HepG2 (cell line): ENCODE measurements around the gene FOCAD. TPM values are rescaled to one million over a fixed set of nuclear protein-coding genes. Genes with fewer than 3 reads are reported as not detected.

Source experiments
- ATAC-seq: fragments of 200-7000 bp; cut with Tn5 transposase; 3 replicates; pipeline ENCODE4 v1.9.1; 2020; ENCODE audit warnings: mild to moderate bottlenecking, moderate library complexity
- BruUV-seq: library from RNA; stranded (reverse); fragments of 400-500 nt; replicated peaks from 2 replicates; lab custom pipeline; 2021; lab: Mats Ljungman, UMichigan
- CTCF ChIA-PET: fragments of 300-600 bp; formaldehyde crosslinking; extraction: SDS; loops from one replicate; lab custom pipeline; 2021; ENCODE audit warnings: low total read pairs, inconsistent platforms, low intra/inter-chr PET ratio; lab: Yijun Ruan, JAX
- POLR2A ChIA-PET: fragments of 350-600 bp; sonication (Branson Sonifier 250); formaldehyde crosslinking; loops from one replicate; lab custom pipeline; 2020; ENCODE audit warnings: antibody characterized with exemption, inconsistent platforms; lab: Yijun Ruan, JAX
- DNase-seq: peaks from one replicate; pipeline ENCODE4 v3.0.0-alpha.2; 2015; ENCODE audit warnings: low spot score
- FAIRE-seq: peaks from 3 replicates; lab custom pipeline; 2011; peaks lifted over from hg19 to GRCh38; lab: Jason Lieb, UNC
- H2AFZ ChIP-seq: one replicate; pipeline ENCODE4 v1.6.1; 2011; ENCODE audit warnings: low read length, inconsistent platforms
- H3K27ac ChIP-seq: fragments of 300-600 bp; 3 replicates; pipeline ENCODE4 v1.8.0; 2011; ENCODE audit warnings: mixed run types, mild to moderate bottlenecking, mixed read lengths, low read length, inconsistent platforms; ENCODE audit not compliant: insufficient read depth; ENCODE audit errors: extremely low read length
- H3K27me3 ChIP-seq, 2 experiments: fragments of 200-600 bp in 1 of 2; 2 replicates in 1 of 2; 3 replicates in 1 of 2; pipeline versions ENCODE4 v1.6.0 to v1.8.0; 2011; ENCODE audit warnings: low read length in 2 of 2, mild to moderate bottlenecking in 2 of 2, moderate library complexity in 2 of 2, inconsistent platforms in 1 of 2; ENCODE audit not compliant: insufficient read depth in 2 of 2, control insufficient read depth in 1 of 2
- H3K36me3 ChIP-seq, 2 experiments: fragments of 200-600 bp in 1 of 2; replicated peaks in 1 of 2; 2 replicates in 1 of 2; 3 replicates in 1 of 2; pipeline versions ENCODE4 v1.5.1 to v1.8.0; 2011; ENCODE audit warnings: low read length in 2 of 2, inconsistent platforms in 1 of 2; ENCODE audit not compliant: insufficient read depth in 2 of 2, control insufficient read depth in 1 of 2
- H3K4me1 ChIP-seq: 2 replicates; pipeline ENCODE4 v1.5.1; 2012; ENCODE audit warnings: low read length, inconsistent platforms; ENCODE audit not compliant: insufficient read depth
- H3K4me2 ChIP-seq: 2 replicates; pipeline ENCODE4 v1.6.0; 2011; ENCODE audit warnings: low read depth, low read length, inconsistent platforms
- H3K4me3 ChIP-seq, 3 experiments: fragments of 200-600 bp in 1 of 3; sonication (generic), shearing (Covaris generic) in 1 of 3; replicated peaks in 1 of 3; 2 replicates each; pipeline ENCODE4 v1.5.1; 2011 to 2016; ENCODE audit warnings: low read length in 3 of 3, inconsistent platforms in 2 of 3, low read depth in 2 of 3, mild to moderate bottlenecking in 2 of 3, control low read depth in 1 of 3, mixed read lengths in 1 of 3; ENCODE audit not compliant: insufficient read depth in 1 of 3
- H3K79me2 ChIP-seq: one replicate; pipeline ENCODE4 v1.6.1; 2011; ENCODE audit warnings: low read length, inconsistent platforms; ENCODE audit not compliant: insufficient read depth
- H3K9ac ChIP-seq: 2 replicates; pipeline ENCODE4 v1.6.0; 2011; ENCODE audit warnings: mild to moderate bottlenecking, low read depth, low read length, inconsistent platforms; ENCODE audit not compliant: insufficient read depth
- H3K9me3 ChIP-seq: 2 replicates; pipeline ENCODE4 v1.5.1; 2012; ENCODE audit warnings: mild to moderate bottlenecking, low read length
- H4K20me1 ChIP-seq: 2 replicates; pipeline ENCODE4 v1.6.0; 2011; ENCODE audit warnings: inconsistent platforms, mild to moderate bottlenecking, low read length, moderate library complexity; ENCODE audit not compliant: insufficient read depth
- ARNT2 ChIP-seq: sonication (generic); formaldehyde crosslinking; IDR thresholded peaks from 2 replicates; pipeline ENCODE4 v1.8.0; 2022; ENCODE audit warnings: mild to moderate bottlenecking, low read depth, missing genetic modification reagents, moderate library complexity
- CSRNP1 ChIP-seq: sonication (generic); formaldehyde crosslinking; IDR thresholded peaks from 2 replicates; pipeline ENCODE4 v1.8.1; 2023; ENCODE audit warnings: mild to moderate bottlenecking, missing genetic modification reagents
- DR1 ChIP-seq: sonication (generic); formaldehyde crosslinking; IDR thresholded peaks from 2 replicates; pipeline ENCODE4 v1.8.0; 2021; ENCODE audit warnings: mild to moderate bottlenecking, missing genetic modification reagents, inconsistent platforms
- FOXO1 ChIP-seq: sonication (generic); formaldehyde crosslinking; IDR thresholded peaks from 2 replicates; pipeline ENCODE4 v1.4.0; 2020; ENCODE audit warnings: missing genetic modification reagents
- HDAC6 ChIP-seq: fragments of 200-600 bp; sonication (generic); IDR thresholded peaks from 2 replicates; pipeline ENCODE4 v1.7.0; 2017; ENCODE audit warnings: mild to moderate bottlenecking, antibody characterized with exemption, low read length, low read depth
- HMGA1 ChIP-seq: sonication (generic); formaldehyde crosslinking; conservative IDR thresholded peaks from 2 replicates; pipeline ENCODE4 v1.4.0; 2020; ENCODE audit warnings: missing genetic modification reagents
- KMT2A ChIP-seq: sonication (generic); formaldehyde crosslinking; IDR thresholded peaks from 2 replicates; pipeline ENCODE4 v1.4.0; 2020; ENCODE audit warnings: missing genetic modification reagents
- KMT2B ChIP-seq: IDR thresholded peaks from 2 replicates; pipeline ENCODE4 v1.6.1; 2016; ENCODE audit warnings: missing genetic modification reagents, missing compliant biosample characterization
- NFIC ChIP-seq: IDR thresholded peaks from 2 replicates; pipeline ENCODE4 v1.6.1; 2012; ENCODE audit warnings: mild to moderate bottlenecking, low read length, inconsistent platforms
- SSRP1 ChIP-seq: IDR thresholded peaks from 2 replicates; pipeline ENCODE4 v1.6.1; 2016; ENCODE audit warnings: control low read depth
- ZMYM3 ChIP-seq: sonication (generic); formaldehyde crosslinking; IDR thresholded peaks from 2 replicates; pipeline ENCODE4 v1.5.1; 2020; ENCODE audit warnings: mild to moderate bottlenecking, missing genetic modification reagents
- ZNF839 ChIP-seq: sonication (generic); formaldehyde crosslinking; IDR thresholded peaks from 2 replicates; pipeline ENCODE4 v1.4.0; 2020; ENCODE audit warnings: missing genetic modification reagents, mild to moderate bottlenecking, borderline replicate concordance
- WGBS: methylation state at CpG from one replicate; pipeline ENCODE4 v1.1.6; 2017; ENCODE audit warnings: low lambda C conversion rate; 5-methylcytosine and 5-hydroxymethylcytosine counted together
- in situ Hi-C: cut with HindIII; loops from 2 replicates; pipeline ENCODE4 v1.10.0; 2017; ENCODE audit warnings: low pct_unique_long_range_greater_than_20kb; ENCODE audit not compliant: extremely low pct_ligation_motif_present
- intact Hi-C: fragments of 100-400 bp; cut with micrococcal nuclease; formaldehyde crosslinking; loops from one replicate; pipeline ENCODE4 v1.10.0; 2022; ENCODE audit not compliant: unreplicated experiment
- polyA plus RNA-seq, 8 experiments: library from polyadenylated mRNA; depleted of rRNA in 3 of 8; stranded (reverse) in 7 of 8; unstranded in 1 of 8; fragments of >200 nt; fragmentation: Illumina TruSeq in 4 of 8; extraction: Trizol in 4 of 8; gene quantifications; 2 replicates each; pipeline versions ENCODE4 v1.2.1 to v1.2.3, GENCODE V29; 2011 to 2016; ENCODE audit warnings: low read depth in 4 of 8, missing spikeins in 1 of 8, mixed read lengths in 1 of 8; ENCODE audit not compliant: insufficient read depth in 1 of 8
- total RNA-seq, 5 experiments: library from RNA; depleted of rRNA; stranded (reverse); fragments of >200 nt; fragmentation: Illumina TruSeq; extraction: Trizol; gene quantifications; 2 replicates each; pipeline ENCODE4 v1.2.3, GENCODE V29; 2016; ENCODE audit warnings: low read depth in 1 of 5
- TF ChIP-seq, protein P1 (sequence below): fragments of 450-650 bp; IDR thresholded peaks from 2 replicates; pipeline ENCODE4 v1.6.1; 2017; ENCODE audit warnings: mild to moderate bottlenecking

The FOCAD gene
- total and polyA plus RNA-seq, 2 of the 13 experiments (the other 11 are each of a cell fraction or from before 2014, with no cell fraction given): 18.0 to 31.1 TPM

GRCh38 chr9:20880675-20881074 lies 196.6 kb downstream of the FOCAD start:
- BruUV-seq: no TSS peak
- intact Hi-C loops: loop anchor here (10.0 kb wide), 1 partner anchor 206 kb away; no protein-coding TSS in a partner anchor
- in situ Hi-C loops: no loop called here
- no peaks in the 10 kb centered on the region for H3K9me3 ChIP-seq
- H3K27ac ChIP-seq: no peak overlapping the region
- TF ChIP-seq FOXO1 (CRISPR knock-in tag) (no peak), HMGA1 (CRISPR knock-in tag) (no peak), SSRP1 (CRISPR knock-in tag) (no peak), ZMYM3 (no peak), ZNF839 (no peak), HDAC6 (no peak), NFIC (no peak), KMT2B (no peak), CSRNP1 (no peak), ARNT2 (CRISPR knock-in tag) (no peak), DR1 (CRISPR knock-in tag) (no peak), KMT2A (no peak)
- TF ChIP-seq, protein P1, sequence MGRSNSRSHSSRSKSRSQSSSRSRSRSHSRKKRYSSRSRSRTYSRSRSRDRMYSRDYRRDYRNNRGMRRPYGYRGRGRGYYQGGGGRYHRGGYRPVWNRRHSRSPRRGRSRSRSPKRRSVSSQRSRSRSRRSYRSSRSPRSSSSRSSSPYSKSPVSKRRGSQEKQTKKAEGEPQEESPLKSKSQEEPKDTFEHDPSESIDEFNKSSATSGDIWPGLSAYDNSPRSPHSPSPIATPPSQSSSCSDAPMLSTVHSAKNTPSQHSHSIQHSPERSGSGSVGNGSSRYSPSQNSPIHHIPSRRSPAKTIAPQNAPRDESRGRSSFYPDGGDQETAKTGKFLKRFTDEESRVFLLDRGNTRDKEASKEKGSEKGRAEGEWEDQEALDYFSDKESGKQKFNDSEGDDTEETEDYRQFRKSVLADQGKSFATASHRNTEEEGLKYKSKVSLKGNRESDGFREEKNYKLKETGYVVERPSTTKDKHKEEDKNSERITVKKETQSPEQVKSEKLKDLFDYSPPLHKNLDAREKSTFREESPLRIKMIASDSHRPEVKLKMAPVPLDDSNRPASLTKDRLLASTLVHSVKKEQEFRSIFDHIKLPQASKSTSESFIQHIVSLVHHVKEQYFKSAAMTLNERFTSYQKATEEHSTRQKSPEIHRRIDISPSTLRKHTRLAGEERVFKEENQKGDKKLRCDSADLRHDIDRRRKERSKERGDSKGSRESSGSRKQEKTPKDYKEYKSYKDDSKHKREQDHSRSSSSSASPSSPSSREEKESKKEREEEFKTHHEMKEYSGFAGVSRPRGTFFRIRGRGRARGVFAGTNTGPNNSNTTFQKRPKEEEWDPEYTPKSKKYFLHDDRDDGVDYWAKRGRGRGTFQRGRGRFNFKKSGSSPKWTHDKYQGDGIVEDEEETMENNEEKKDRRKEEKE: no peak
- no peak overlapping the region for H2AFZ ChIP-seq
- no peak overlapping the region for H3K9ac ChIP-seq
- H3K79me2 ChIP-seq: no peaks in the 10 kb centered on the region
- no peak for ATAC-seq
- WGBS: 95% methylated on average over 2 of the region's 2 CpGs
- no peaks in the 10 kb centered on the region; a peak in 1 of 5 replicates for H3K36me3 ChIP-seq
- ChIA-PET CTCF (no interaction called here), POLR2A (no interaction called here)
- H3K4me2 ChIP-seq: no peak overlapping the region
- H4K20me1 ChIP-seq: no peaks in the 10 kb centered on the region
- H3K4me1 ChIP-seq: no peaks in the 10 kb centered on the region
- no peak for DNase-seq
- no peak overlapping the region for H3K4me3 ChIP-seq
- no peak for FAIRE-seq
- H3K27me3 ChIP-seq: no peaks in the 10 kb centered on the region
